ENCODE data around the gene BOC. TPM values are rescaled to one million over a fixed set of nuclear protein-coding genes. Genes with fewer than 3 reads are reported as not detected.

BOC gene
- total and polyA plus RNA-seq, 4 donors: 2.9 to 21.9 (median 6.4) TPM

GRCh38 chr3:113247675-113248458, 36.5 kb downstream of the BOC start:
- no peak overlapping the region for H3K4me3 ChIP-seq
- WGBS, 2 donors: 47 to 60% methylated on average over 7 of the region's 7 CpGs
- no peak overlapping the region for H3K9ac ChIP-seq (ENCODE audit: insufficient read depth in 1 of 2, low read length in 2 of 2)
- peaks cover 0 to 31% (median 10%) of the 10 kb centered on the region in 5 donors for H3K4me1 ChIP-seq (ENCODE audit: control insufficient read depth in 5 of 5, insufficient read depth in 5 of 5, low read length in 5 of 5)
- TF ChIP-seq CTCF (IDR thresholded peaks at IDR 0.05; ENCODE audit: control extremely low read depth, extremely low read depth): no peak
- ATAC-seq (ENCODE audit: insufficient read depth, low FRiP score) (no peak), DNase-seq (peak in 2 of 3 donors; percentile 56 to 70)
- H3K36me3 ChIP-seq (ENCODE audit: control insufficient read depth in 4 of 4, insufficient read depth in 4 of 4, low read length in 4 of 4): peaks cover 0 to 17% (median 8%) of the 10 kb centered on the region in 4 donors
- H3K27me3 ChIP-seq (ENCODE audit: control insufficient read depth in 3 of 3, insufficient read depth in 3 of 3, low read length in 2 of 3): no peaks in the 10 kb centered on the region
- no peaks in the 10 kb centered on the region for H3K9me3 ChIP-seq (ENCODE audit: control insufficient read depth in 4 of 4, insufficient read depth in 3 of 4, low read length in 3 of 4)
- no peak overlapping the region for H3K27ac ChIP-seq (ENCODE audit: low read depth in 1 of 2, low read length in 1 of 2)

GRCh38 chr3:113249111-113249510, 37.8 kb downstream of the BOC start:
- Histone ChIP-seq H3K9ac (ENCODE audit: insufficient read depth in 1 of 2, low read length in 2 of 2) (no peak overlapping the region), H3K27ac (ENCODE audit: low read depth in 1 of 2, low read length in 1 of 2) (no peak overlapping the region), H3K36me3 (ENCODE audit: control insufficient read depth in 4 of 4, insufficient read depth in 4 of 4, low read length in 4 of 4) (peaks cover 0 to 18% (median 9%) of the 10 kb centered on the region in 4 donors), H3K9me3 (ENCODE audit: control insufficient read depth in 4 of 4, insufficient read depth in 3 of 4, low read length in 3 of 4) (no peaks in the 10 kb centered on the region), H3K27me3 (ENCODE audit: control insufficient read depth in 3 of 3, insufficient read depth in 3 of 3, low read length in 2 of 3) (no peaks in the 10 kb centered on the region), H3K4me3 (no peak overlapping the region), H3K4me1 (ENCODE audit: control insufficient read depth in 5 of 5, insufficient read depth in 5 of 5, low read length in 5 of 5) (peaks cover 0 to 41% (median 10%) of the 10 kb centered on the region in 5 donors)
- TF ChIP-seq CTCF (IDR thresholded peaks at IDR 0.05; ENCODE audit: control extremely low read depth, extremely low read depth): no peak
- no peak for ATAC-seq (ENCODE audit: insufficient read depth, low FRiP score)
- WGBS, 2 donors: 80 to 90% methylated on average over 3 of the region's 3 CpGs
- DNase-seq: no peak

- no peak overlapping the region for H3K4me3 ChIP-seq
- DNase-seq (no peak), ATAC-seq (ENCODE audit: insufficient read depth, low FRiP score) (no peak)
- TF ChIP-seq CTCF (IDR thresholded peaks at IDR 0.05; ENCODE audit: control extremely low read depth, extremely low read depth): no peak
- WGBS, 2 donors: 97 to 98% methylated on average over 8 of the region's 8 CpGs
- H3K27me3 ChIP-seq (ENCODE audit: control insufficient read depth in 3 of 3, insufficient read depth in 3 of 3, low read length in 2 of 3): no peaks in the 10 kb centered on the region
- H3K36me3 ChIP-seq (ENCODE audit: control insufficient read depth in 4 of 4, insufficient read depth in 4 of 4, low read length in 4 of 4): peaks cover 0 to 18% (median 9%) of the 10 kb centered on the region in 4 donors
- no peak overlapping the region for H3K9ac ChIP-seq (ENCODE audit: insufficient read depth in 1 of 2, low read length in 2 of 2)
- H3K4me1 ChIP-seq (ENCODE audit: control insufficient read depth in 5 of 5, insufficient read depth in 5 of 5, low read length in 5 of 5): peaks cover 0 to 46% (median 14%) of the 10 kb centered on the region in 5 donors
- H3K9me3 ChIP-seq (ENCODE audit: control insufficient read depth in 4 of 4, insufficient read depth in 3 of 4, low read length in 3 of 4): no peaks in the 10 kb centered on the region
- H3K27ac ChIP-seq (ENCODE audit: low read depth in 1 of 2, low read length in 1 of 2): no peak overlapping the region
These were observed 38.2 kb downstream of the BOC start for GRCh38 chr3:113249601-113250000.

Data from lung (tissue), 12 donors.